GM12878 (cell line): Measurements from ENCODE around the gene PRR20C.
"Not testable (repeated sequence)": the region's sequence is repeated elsewhere in the genome, so short reads cannot be mapped to it uniquely, and the experiment has no call there.

ENCODE experiments used
- CHD1 ChIP-seq: IDR thresholded peaks from 2 replicates; pipeline ENCODE4 v1.6.1; 2012; ENCODE audit warnings: low read depth, low read length, improper control_type of control experiment
- CHD2 ChIP-seq: IDR thresholded peaks from 2 replicates; pipeline ENCODE4 v1.6.1; 2011; ENCODE audit warnings: low read depth, low read length, improper control_type of control experiment, borderline replicate concordance
- CTCF ChIP-seq, 3 experiments: IDR thresholded peaks in 2 of 3; conservative IDR thresholded peaks in 1 of 3; 2 replicates each; pipeline ENCODE4 v1.5.1; 2011; ENCODE audit warnings: low read depth in 3 of 3, low read length in 3 of 3, mild to moderate bottlenecking in 3 of 3, control low read depth in 2 of 3, moderate library complexity in 2 of 3, inconsistent platforms in 1 of 3, mixed read lengths in 1 of 3; ENCODE audit not compliant: control insufficient read depth in 2 of 3, insufficient read depth in 1 of 3; ENCODE audit errors: extremely low read depth in 1 of 3
- EGR1 ChIP-seq, 2 experiments: IDR thresholded peaks; 1 replicate in 1 of 2; 2 replicates in 1 of 2; pipeline ENCODE4 v1.6.1; 2011 to 2012; ENCODE audit warnings: low read depth in 2 of 2, low read length in 2 of 2, borderline replicate concordance in 1 of 2, mild to moderate bottlenecking in 1 of 2, moderate library complexity in 1 of 2
- ETV6 ChIP-seq, 2 experiments: fragments of 450-650 bp in 1 of 2; IDR thresholded peaks in 1 of 2; conservative IDR thresholded peaks in 1 of 2; 2 replicates each; pipeline ENCODE4 v1.6.1; 2014; ENCODE audit warnings: antibody characterized with exemption in 1 of 2, borderline replicate concordance in 1 of 2, low read depth in 1 of 2, mild to moderate bottlenecking in 1 of 2, moderate library complexity in 1 of 2
- FOS ChIP-seq: IDR thresholded peaks from 3 replicates; pipeline ENCODE4 v1.6.1; 2011; ENCODE audit warnings: borderline replicate concordance; ENCODE audit not compliant: insufficient read length; ENCODE audit errors: extremely low read depth
- JUNB ChIP-seq: IDR thresholded peaks from 2 replicates; pipeline ENCODE4 v1.6.1; 2016; ENCODE audit warnings: antibody characterized with exemption, mild to moderate bottlenecking
- JUND ChIP-seq: IDR thresholded peaks from 2 replicates; pipeline ENCODE4 v1.6.1; 2012; ENCODE audit warnings: low read depth, mild to moderate bottlenecking, low read length, improper control_type of control experiment, moderate library complexity
- NR2C1 ChIP-seq: fragments of 450-650 bp; IDR thresholded peaks from 2 replicates; pipeline ENCODE4 v1.6.1; 2017; ENCODE audit warnings: antibody characterized with exemption, mild to moderate bottlenecking, moderate library complexity
- PKNOX1 ChIP-seq: fragments of 450-650 bp; IDR thresholded peaks from 2 replicates; pipeline ENCODE4 v1.6.1; 2016; ENCODE audit warnings: mild to moderate bottlenecking
- POLR2A ChIP-seq: IDR thresholded peaks from 2 replicates; pipeline ENCODE4 v1.6.1; 2011; ENCODE audit warnings: low read depth, mild to moderate bottlenecking, low read length
- RAD21 ChIP-seq: IDR thresholded peaks from 2 replicates; pipeline ENCODE4 v1.6.1; 2011; ENCODE audit warnings: mild to moderate bottlenecking, low read depth, low read length, moderate library complexity; ENCODE audit not compliant: insufficient read depth
- REST ChIP-seq: IDR thresholded peaks from 2 replicates; pipeline ENCODE4 v1.6.1; 2012; ENCODE audit warnings: mild to moderate bottlenecking, low read depth, low read length

GRCh38 chr13:57147188-57147587 lies 6.7 kb upstream of the PRR20C start, which contains the start of gene PRR20B:
- TF ChIP-seq NR2C1; RAD21; CTCF (IDR thresholded peaks at IDR 0.05 in 2 of 3, conservative IDR thresholded peaks at IDR 0.05 in 1 of 3; ENCODE audit: control insufficient read depth in 2 of 3, extremely low read depth in 1 of 3, insufficient read depth in 1 of 3, low read depth in 3 of 3, low read length in 3 of 3); CHD2; PKNOX1; POLR2A; JUNB; CHD1; FOS; REST; JUND; EGR1 (IDR thresholded peaks at IDR 0.05; ENCODE audit: borderline replicate concordance in 1 of 2, low read depth in 2 of 2, low read length in 2 of 2); ETV6 (conservative IDR thresholded peaks at IDR 0.05 in 1 of 2, IDR thresholded peaks at IDR 0.05 in 1 of 2; ENCODE audit: borderline replicate concordance in 1 of 2, low read depth in 1 of 2): not testable (repeated sequence)
